OCI-LY7 (cell line): Measurements from ENCODE around the gene AKAP9. TPM values are rescaled to one million over a fixed set of nuclear protein-coding genes. Genes with fewer than 3 reads are reported as not detected.

Source experiments
- Bru-seq: library from RNA; stranded (reverse); fragments of 400-500 nt; gene quantifications from one replicate; lab custom pipeline; 2021; lab: Mats Ljungman, UMichigan
- BruChase-seq, 2 experiments: library from RNA; stranded (reverse); fragments of 400-500 nt; gene quantifications; one replicate each; lab custom pipeline; 2021; lab: Mats Ljungman, UMichigan
- BruUV-seq: library from RNA; stranded (reverse); fragments of 400-500 nt; replicated peaks from 2 replicates; lab custom pipeline; 2021; lab: Mats Ljungman, UMichigan
- CTCF ChIA-PET: fragments of 300-600 bp; sonication (Branson Sonifier 250); formaldehyde crosslinking; loops from one replicate; lab custom pipeline; 2022; ENCODE audit warnings: antibody characterized with exemption; ENCODE audit not compliant: unreplicated experiment; lab: Charles Lee
- POLR2A ChIA-PET: fragments of 300-600 bp; sonication (Branson Sonifier 250); formaldehyde crosslinking; loops from one replicate; lab custom pipeline; 2022; ENCODE audit warnings: antibody characterized with exemption; lab: Charles Lee
- DNase-seq: peaks from one replicate; pipeline ENCODE4 v3.0.0-alpha.2; 2015; ENCODE audit warnings: low spot score
- H2AFZ ChIP-seq: fragments of 200-600 bp; sonication (generic), shearing (Covaris generic); 2 replicates; pipeline ENCODE4 v1.6.1; 2014; ENCODE audit warnings: mild to moderate bottlenecking, antibody characterized with exemption, low read length, moderate library complexity
- H3K27ac ChIP-seq: fragments of 200-600 bp; sonication (generic); 2 replicates; pipeline ENCODE4 v1.5.1; 2014; ENCODE audit warnings: mixed run types, low read depth, mild to moderate bottlenecking, moderate library complexity, low read length, inconsistent platforms; ENCODE audit not compliant: poor library complexity, severe bottlenecking
- H3K36me3 ChIP-seq: fragments of 200-600 bp; sonication (generic); 2 replicates; pipeline ENCODE4 v1.6.1; 2014; ENCODE audit warnings: mild to moderate bottlenecking, antibody characterized with exemption, low read length, moderate library complexity, mixed read lengths; ENCODE audit not compliant: insufficient read depth
- H3K4me1 ChIP-seq: fragments of 200-600 bp; sonication (generic); 2 replicates; pipeline ENCODE4 v1.5.1; 2014; ENCODE audit warnings: mild to moderate bottlenecking, low read length; ENCODE audit not compliant: insufficient read depth, poor library complexity, severe bottlenecking
- H3K4me2 ChIP-seq: fragments of 200-600 bp; sonication (generic); 2 replicates; pipeline ENCODE4 v1.6.1; 2014; ENCODE audit warnings: mild to moderate bottlenecking, low read length
- H3K4me3 ChIP-seq: fragments of 200-600 bp; sonication (generic); 2 replicates; pipeline ENCODE4 v1.5.1; 2014; ENCODE audit warnings: mild to moderate bottlenecking, low read depth, low read length; ENCODE audit not compliant: poor library complexity, severe bottlenecking
- H3K79me2 ChIP-seq: fragments of 200-600 bp; sonication (generic); 2 replicates; pipeline ENCODE4 v1.6.1; 2016; ENCODE audit warnings: low read depth, mild to moderate bottlenecking, low read length, moderate library complexity, mixed read lengths; ENCODE audit not compliant: insufficient read depth
- H3K9me2 ChIP-seq: fragments of 200-600 bp; sonication (generic); 2 replicates; pipeline ENCODE4 v1.6.1; 2016; ENCODE audit warnings: mild to moderate bottlenecking, low read length, mixed read lengths; ENCODE audit not compliant: insufficient read depth
- H3K9me3 ChIP-seq: fragments of 200-600 bp; sonication (generic); 2 replicates; pipeline ENCODE4 v1.6.1; 2014; ENCODE audit warnings: mild to moderate bottlenecking, mixed run types, low read length, mixed read lengths
- H4K20me1 ChIP-seq: fragments of 200-600 bp; sonication (generic); 2 replicates; pipeline ENCODE4 v1.6.1; 2014; ENCODE audit warnings: mild to moderate bottlenecking, antibody characterized with exemption, low read length, moderate library complexity, mixed read lengths; ENCODE audit not compliant: insufficient read depth
- EZH2phosphoT487 ChIP-seq: fragments of 200-600 bp; sonication (generic); IDR thresholded peaks from 2 replicates; pipeline ENCODE4 v1.6.1; 2018; ENCODE audit warnings: low read depth, borderline replicate concordance, mild to moderate bottlenecking, mixed run types, antibody characterized with exemption, low read length, moderate library complexity, mixed read lengths
- intact Hi-C: fragments of 100-400 bp; cut with micrococcal nuclease; formaldehyde crosslinking; loops from one replicate; pipeline ENCODE4 v1.10.0; 2022; ENCODE audit not compliant: unreplicated experiment
- long read RNA-seq: library from polyadenylated mRNA; stranded (forward); transcript quantifications from one replicate; pipeline ENCODE4 v2.0.0, GENCODE V29; 2022
- total RNA-seq, 2 experiments: library from RNA; depleted of rRNA in 1 of 2; stranded (reverse); fragments of >200 nt in 1 of 2; shearing (Covaris generic) in 1 of 2; gene quantifications; 2 replicates each; pipeline ENCODE4 v1.2.3, GENCODE V29; 2014 to 2022
- TF ChIP-seq, protein P1 (sequence below): fragments of 200-600 bp; sonication (generic); conservative IDR thresholded peaks from 2 replicates; pipeline ENCODE4 v1.5.1; 2014; ENCODE audit warnings: mild to moderate bottlenecking, antibody characterized with exemption, low read length, moderate library complexity, mixed read lengths

AKAP9 gene
- total RNA-seq (2014; rRNA removed; shearing (Covaris generic)): 32.6 and 48.7 TPM in 2 replicates
- total RNA-seq (2022): 38.1 and 43.0 TPM in 2 replicates
- percentile 78 among the genes with signal in this experiment for Bru-seq, nascent RNA
- BruChase-seq, experiment 1, labeled RNA remaining after a 6-hour chase: percentile 67 among the genes with signal in this experiment
- percentile 74 among the genes with signal in this experiment for BruChase-seq, experiment 2, labeled RNA remaining after a 2-hour chase
- long read RNA-seq, partial matches to known transcripts: 7 of 19 reads
- long read RNA-seq, other reads (novel, unspliced or antisense): 11 of 19 reads

DNA sequence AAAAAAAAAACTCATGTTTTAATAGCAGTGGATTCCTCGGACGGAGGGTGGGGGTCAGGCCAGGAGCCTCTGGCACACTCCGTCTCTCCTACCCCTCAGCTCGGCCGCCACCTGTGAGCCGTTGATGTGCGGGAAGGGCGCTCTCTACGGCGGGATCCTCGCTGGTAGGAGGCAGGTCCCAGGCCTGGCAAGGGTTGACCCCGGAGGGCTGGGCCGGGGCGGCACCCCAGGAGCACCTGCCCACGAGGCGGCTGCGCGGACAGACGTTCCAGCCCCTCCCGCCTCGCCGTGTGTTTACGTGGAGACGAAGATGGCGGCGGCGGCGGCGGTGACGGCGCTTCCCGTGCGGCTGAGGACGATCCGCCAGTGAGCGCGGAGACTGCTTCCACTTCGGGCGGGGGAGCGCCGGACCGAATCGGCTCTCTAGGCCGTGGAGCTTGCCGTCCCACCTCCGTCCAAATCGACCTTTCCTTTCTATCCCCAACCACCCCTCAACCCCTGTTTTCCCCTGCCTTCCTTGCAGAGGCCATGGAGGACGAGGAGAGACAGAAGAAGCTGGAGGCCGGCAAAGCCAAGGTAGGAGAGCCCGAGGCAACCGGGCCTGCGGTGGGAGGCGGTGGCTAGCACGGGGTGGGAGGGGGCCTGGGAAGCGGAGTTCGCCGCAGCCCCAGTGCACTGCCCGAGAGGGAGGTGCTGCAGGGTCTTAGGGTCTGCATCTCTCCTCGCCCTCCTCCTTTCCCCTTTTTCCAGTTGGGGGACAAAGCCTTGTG, at the start of gene AKAP9:
Gene AKAP9, plus strand, starts transcription at position 291 of the 770 bp plus-strand sequence. Its CDS starts 238 bp downstream, at position 529.
- POLR2A ChIA-PET: interaction anchor here (0.5 to 4.4 kb wide), 18 partner anchors 21 to 588 kb away, joined by 3 to 26 read pairs (median 4); partner anchors contain the start of genes ANKIB1, GATAD1, KRIT1 and PEX1
- Histone ChIP-seq H3K4me1 (peaks cover 21% of the 10 kb centered on the region), H3K36me3 (no peaks in the 10 kb centered on the region), H3K4me2 (peak within 1 kb of the TSS; percentile 97), H3K27ac (peak within 1 kb of the TSS; percentile 74), H3K79me2 (peaks cover 57% of the 10 kb centered on the region), H4K20me1 (peaks cover 5% of the 10 kb centered on the region; the same call in 1 of the 2 replicates), H3K9me3 (no peaks in the 10 kb centered on the region), H3K4me3 (peak within 1 kb of the TSS; percentile 93), H3K9me2 (no peaks in the 10 kb centered on the region), H2AFZ (peak within 1 kb of the TSS; percentile 95)
- BruUV-seq: no TSS peak
- no peak for TF ChIP-seq EZH2phosphoT487
- TF ChIP-seq, protein P1, sequence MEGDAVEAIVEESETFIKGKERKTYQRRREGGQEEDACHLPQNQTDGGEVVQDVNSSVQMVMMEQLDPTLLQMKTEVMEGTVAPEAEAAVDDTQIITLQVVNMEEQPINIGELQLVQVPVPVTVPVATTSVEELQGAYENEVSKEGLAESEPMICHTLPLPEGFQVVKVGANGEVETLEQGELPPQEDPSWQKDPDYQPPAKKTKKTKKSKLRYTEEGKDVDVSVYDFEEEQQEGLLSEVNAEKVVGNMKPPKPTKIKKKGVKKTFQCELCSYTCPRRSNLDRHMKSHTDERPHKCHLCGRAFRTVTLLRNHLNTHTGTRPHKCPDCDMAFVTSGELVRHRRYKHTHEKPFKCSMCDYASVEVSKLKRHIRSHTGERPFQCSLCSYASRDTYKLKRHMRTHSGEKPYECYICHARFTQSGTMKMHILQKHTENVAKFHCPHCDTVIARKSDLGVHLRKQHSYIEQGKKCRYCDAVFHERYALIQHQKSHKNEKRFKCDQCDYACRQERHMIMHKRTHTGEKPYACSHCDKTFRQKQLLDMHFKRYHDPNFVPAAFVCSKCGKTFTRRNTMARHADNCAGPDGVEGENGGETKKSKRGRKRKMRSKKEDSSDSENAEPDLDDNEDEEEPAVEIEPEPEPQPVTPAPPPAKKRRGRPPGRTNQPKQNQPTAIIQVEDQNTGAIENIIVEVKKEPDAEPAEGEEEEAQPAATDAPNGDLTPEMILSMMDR: no peak
- CTCF ChIA-PET: interaction anchor here (0.5 to 1.8 kb wide), 5 partner anchors 13 to 594 kb away, joined by 3 to 6 read pairs (median 3); no protein-coding TSS in a partner anchor
- DNase-seq: peak; percentile 91
- intact Hi-C loops: loop anchor here (1.0 to 10.0 kb wide), 6 partner anchors 60 to 1538 kb away; partner anchors contain the start of genes ANKIB1, CDK6, CLDN12 and CYP51A1

- BruUV-seq: no TSS peak
- Histone ChIP-seq H3K27ac (no peak overlapping the region), H3K4me2 (no peak overlapping the region), H2AFZ (no peak overlapping the region), H3K9me2 (no peaks in the 10 kb centered on the region), H3K4me1 (no peaks in the 10 kb centered on the region), H3K9me3 (no peaks in the 10 kb centered on the region), H3K36me3 (no peaks in the 10 kb centered on the region), H3K4me3 (no peak overlapping the region), H4K20me1 (no peaks in the 10 kb centered on the region), H3K79me2 (no peaks in the 10 kb centered on the region)
- DNase-seq: no peak
- intact Hi-C loops: no loop called here
- ChIA-PET CTCF (no interaction called here), POLR2A (interaction anchor here (1.0 kb wide), 1 partner anchor 18 kb away, joined by 3 read pairs; no protein-coding TSS in a partner anchor)
- no peak for TF ChIP-seq EZH2phosphoT487
- TF ChIP-seq, protein P1: no peak
Measured at GRCh38 chr7:91892099-91892705, 48.5 kb upstream of the AKAP9 start.
